ENCODE measurements around the gene PITPNC1.
"Not testable (repeated sequence)": the region's sequence is repeated elsewhere in the genome, so short reads cannot be mapped to it uniquely, and the experiment has no call there.

The PITPNC1 gene

DNA sequence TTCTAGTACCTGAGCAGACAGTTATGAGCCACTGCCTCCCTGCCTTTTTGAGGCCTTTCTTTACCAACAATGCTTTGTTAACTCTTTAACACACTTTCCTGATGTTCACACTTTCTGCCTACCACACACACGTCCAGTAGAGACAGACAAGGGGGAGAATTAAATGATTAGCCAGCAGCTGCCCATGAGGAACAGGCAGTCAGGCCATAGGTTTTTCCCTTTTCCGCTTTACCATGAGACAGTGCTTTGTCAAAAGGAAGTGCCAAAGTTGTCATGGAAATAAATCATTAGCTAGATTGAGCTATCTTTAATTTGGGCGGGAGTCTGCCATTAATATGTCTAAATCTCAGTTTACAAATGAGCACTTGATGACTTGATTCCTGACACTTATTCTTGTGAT, 102.1 kb downstream of the PITPNC1 start:
- no peak for DNase-seq (ENCODE audit: insufficient read length, low spot score)
- no peak for FAIRE-seq

GRCh38 chr17:67480959-67481358, 103.9 kb downstream of the PITPNC1 start:
- DNase-seq (ENCODE audit: insufficient read length, low spot score); FAIRE-seq: not testable (repeated sequence)

GRCh38 chr17:67481808-67482207, 104.7 kb downstream of the PITPNC1 start:
- no peak for FAIRE-seq

GRCh38 chr17:67482764-67483163, 105.7 kb downstream of the PITPNC1 start:
- DNase-seq (ENCODE audit: insufficient read length, low spot score) (no peak), FAIRE-seq (no peak)

More at GRCh38 chr17:67481808-67482207, 104.7 kb downstream of the PITPNC1 start:
- DNase-seq (ENCODE audit: insufficient read length, low spot score) = no peak

DNA sequence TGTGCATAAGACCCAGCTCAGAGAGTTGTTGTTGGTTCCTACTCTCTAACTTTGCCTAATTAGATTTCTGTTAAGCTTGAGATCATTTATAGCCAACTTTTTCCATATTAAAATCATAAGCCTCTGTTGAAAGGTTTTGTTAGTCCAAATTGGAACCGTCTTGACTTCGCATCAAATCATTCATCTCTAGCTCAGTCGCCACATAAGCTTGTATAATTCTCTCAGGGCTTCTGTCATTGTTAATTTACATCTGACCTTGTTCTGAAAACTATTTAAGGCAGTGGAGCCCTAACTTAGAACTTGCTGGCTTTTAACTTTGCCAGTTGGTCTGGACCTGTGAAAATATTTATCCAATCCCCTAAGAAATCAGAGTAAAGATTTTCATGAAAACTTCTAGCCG, 107.2 kb downstream of the PITPNC1 start:
- no peak for DNase-seq (ENCODE audit: insufficient read length, low spot score)
- FAIRE-seq = no peak

GRCh38 chr17:67485666-67486065, 108.6 kb downstream of the PITPNC1 start:
- DNase-seq (ENCODE audit: insufficient read length, low spot score) (no peak), FAIRE-seq (no peak)

DNA sequence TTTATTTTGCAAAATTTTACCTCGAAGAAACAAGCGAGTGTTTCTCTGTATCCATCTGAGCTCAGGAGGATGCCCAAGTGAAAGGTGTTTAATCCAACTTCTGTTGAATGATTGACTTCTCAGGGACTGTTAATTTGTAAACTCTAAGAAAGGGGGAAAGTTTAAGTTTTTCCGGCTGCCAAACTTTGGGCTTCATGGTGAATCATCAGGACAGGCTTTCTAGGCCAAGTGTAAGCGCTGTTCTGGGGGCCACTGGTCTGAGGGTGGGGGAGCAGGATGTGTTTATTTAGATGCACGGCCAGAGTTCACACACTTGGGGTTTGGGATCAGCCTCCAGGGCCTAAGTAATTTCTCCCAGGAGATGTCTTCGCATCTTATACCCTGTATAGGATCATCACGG, 110.4 kb downstream of the PITPNC1 start:
- FAIRE-seq (no peak), DNase-seq (ENCODE audit: insufficient read length, low spot score) (no peak)

DNA sequence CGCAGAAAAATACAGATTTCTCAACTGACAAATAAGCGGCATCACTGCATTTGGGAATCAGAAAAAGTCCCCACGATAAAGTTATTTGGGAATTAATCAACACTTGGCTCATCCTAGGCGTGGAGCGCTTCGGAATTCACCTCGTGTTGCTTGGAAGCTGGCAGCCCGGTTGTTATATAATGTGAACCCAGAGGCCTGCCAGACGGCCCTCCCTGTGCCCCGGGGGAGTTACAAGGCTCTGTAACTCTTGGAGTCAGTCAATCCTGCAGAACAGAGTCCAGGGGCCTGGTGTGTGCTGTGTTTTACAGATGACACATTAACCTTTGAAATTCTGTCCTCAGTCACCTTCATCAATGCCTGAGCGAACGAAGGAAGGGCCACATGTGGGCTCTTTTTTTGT, 111.1 kb downstream of the PITPNC1 start:
- no peak for FAIRE-seq

DNA sequence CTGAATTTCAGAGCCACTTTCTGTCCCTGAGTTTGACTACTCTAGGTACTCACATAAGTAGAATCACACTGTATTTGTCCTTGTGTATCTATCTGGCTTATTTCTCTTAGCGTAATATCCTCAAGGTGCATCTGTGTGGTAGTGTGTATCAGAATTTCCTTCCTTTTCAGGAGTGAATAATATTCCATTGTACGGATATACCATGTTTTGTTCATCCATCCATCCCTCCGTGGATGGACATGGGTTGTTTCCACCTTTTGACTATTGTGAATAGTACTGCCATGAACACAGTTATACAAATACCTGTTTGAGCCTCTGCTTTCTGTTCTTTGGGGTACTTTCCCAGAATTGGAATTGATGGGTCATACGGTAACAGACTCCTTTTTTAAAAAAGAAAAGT, 111.7 kb downstream of the PITPNC1 start:
- no peak for FAIRE-seq
- DNase-seq (ENCODE audit: insufficient read length, low spot score) = no peak

More for the DNA sequence above, 111.1 kb downstream of the PITPNC1 start:
- DNase-seq (ENCODE audit: insufficient read length, low spot score) = no peak

- DNase-seq (ENCODE audit: insufficient read length, low spot score) (no peak), FAIRE-seq (no peak)
Measured at GRCh38 chr17:67489273-67489672, 112.2 kb downstream of the PITPNC1 start.

- FAIRE-seq (no peak), DNase-seq (ENCODE audit: insufficient read length, low spot score) (no peak)
Measured at GRCh38 chr17:67490471-67490870, 113.4 kb downstream of the PITPNC1 start.

- no peak for DNase-seq (ENCODE audit: insufficient read length, low spot score)
Measured at GRCh38 chr17:67491009-67491680, 114.1 kb downstream of the PITPNC1 start.

GRCh38 chr17:67491681-67492024, 114.6 kb downstream of the PITPNC1 start:
- FAIRE-seq (no peak), DNase-seq (ENCODE audit: insufficient read length, low spot score) (no peak)

More at GRCh38 chr17:67491009-67491680, 114.1 kb downstream of the PITPNC1 start:
- FAIRE-seq = no peak

DNA sequence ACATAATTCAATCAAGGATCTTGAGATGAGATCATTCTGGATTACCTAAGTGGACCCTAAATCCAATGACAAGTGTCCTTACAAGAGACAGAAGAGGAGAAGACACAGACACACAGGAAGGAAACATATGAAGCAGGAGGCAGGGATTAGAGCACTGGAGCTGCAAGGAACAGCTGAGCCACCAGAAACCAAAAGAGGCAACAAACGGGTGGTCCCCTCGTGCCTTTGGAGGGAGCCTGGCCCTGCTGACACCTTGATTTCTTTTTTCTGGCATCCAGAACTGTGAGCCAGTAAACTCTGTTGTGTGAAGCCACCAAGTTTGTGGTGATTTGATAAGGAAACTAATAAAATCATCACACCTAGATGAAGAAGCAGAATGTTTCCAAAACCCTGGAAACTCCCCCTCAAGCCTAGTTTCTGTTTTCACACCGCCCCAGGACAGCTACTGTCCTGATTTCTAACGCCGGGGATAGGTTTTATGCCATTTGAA, 115.2 kb downstream of the PITPNC1 start:
- DNase-seq (ENCODE audit: insufficient read length, low spot score) (no peak), FAIRE-seq (no peak)

GRCh38 chr17:67492824-67493517, 115.9 kb downstream of the PITPNC1 start:
- DNase-seq (ENCODE audit: insufficient read length, low spot score) (no peak), FAIRE-seq (no peak)

DNA sequence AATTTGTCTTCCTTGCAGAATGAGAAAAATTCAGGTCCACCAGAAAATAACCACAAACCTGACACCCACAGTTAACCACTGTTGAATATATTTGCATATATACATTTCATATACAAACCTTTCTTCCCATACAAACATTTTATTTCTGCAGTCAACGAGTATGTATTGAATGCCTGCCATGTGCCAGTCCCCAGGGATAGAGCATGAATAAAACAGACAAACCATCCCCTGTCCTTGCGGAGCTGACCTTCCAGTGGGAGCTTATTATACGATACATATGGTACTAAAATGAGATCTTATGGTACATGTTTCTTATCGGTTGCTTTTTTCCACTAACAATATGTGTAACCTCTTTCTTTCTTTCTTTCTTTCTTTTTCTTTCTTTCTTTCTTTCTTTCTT, 116.7 kb downstream of the PITPNC1 start:
- DNase-seq (ENCODE audit: insufficient read length, low spot score) (no peak), FAIRE-seq (no peak)

DNA sequence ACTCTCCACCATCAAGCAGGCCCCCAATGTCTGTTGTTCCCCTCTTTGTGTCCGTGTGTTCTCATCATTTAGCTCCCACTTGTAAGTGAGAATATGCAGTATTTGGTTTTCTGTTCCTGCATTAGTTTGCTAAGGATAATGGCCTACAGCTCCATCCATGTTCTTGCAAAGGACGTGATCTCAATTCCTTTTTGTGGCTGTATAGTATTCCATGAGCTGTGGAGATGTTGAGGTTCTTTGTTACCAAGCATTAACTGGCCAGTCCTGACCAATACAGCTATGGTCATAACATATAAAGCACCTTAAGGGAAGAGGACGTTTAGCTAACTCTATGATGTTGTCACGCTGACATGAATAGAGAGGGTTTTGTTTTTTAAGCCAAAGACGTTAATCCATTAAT, 118.5 kb downstream of the PITPNC1 start:
- FAIRE-seq; DNase-seq (ENCODE audit: insufficient read length, low spot score): not testable (repeated sequence)

GRCh38 chr17:67496286-67496685, 119.2 kb downstream of the PITPNC1 start:
- no peak for DNase-seq (ENCODE audit: insufficient read length, low spot score)
- no peak for FAIRE-seq

GRCh38 chr17:67499685-67500084, 122.6 kb downstream of the PITPNC1 start:
- FAIRE-seq (no peak), DNase-seq (ENCODE audit: insufficient read length, low spot score) (no peak)

DNA sequence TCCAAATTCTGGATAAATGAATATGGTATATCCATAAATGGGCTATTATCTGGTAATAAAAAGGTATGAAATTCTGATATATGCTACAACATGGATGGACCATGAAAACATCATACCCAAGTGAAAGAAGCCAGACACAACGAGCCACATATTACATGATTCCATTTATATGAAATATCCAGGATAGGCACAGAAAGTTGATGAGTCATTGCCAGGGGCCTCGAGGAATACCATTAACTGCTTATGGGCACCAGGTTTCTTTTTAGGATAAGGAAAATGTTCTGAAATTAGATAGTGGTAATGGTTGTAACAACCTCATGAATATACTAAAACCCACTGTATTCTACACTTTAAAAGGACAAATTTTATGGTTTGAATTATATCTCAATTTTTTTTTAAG, 123.2 kb downstream of the PITPNC1 start:
- DNase-seq (ENCODE audit: insufficient read length, low spot score) = no peak

GRCh38 chr17:67500677-67501300, 123.7 kb downstream of the PITPNC1 start:
- DNase-seq (ENCODE audit: insufficient read length, low spot score) (no peak), FAIRE-seq (no peak)

More for the DNA sequence above, 123.2 kb downstream of the PITPNC1 start:
- FAIRE-seq = no peak

GRCh38 chr17:67502151-67502550, 125.1 kb downstream of the PITPNC1 start:
- DNase-seq (ENCODE audit: insufficient read length, low spot score) (no peak), FAIRE-seq (no peak)
